ENCODE data around the gene USH2A.

GRCh38 chr1:215865060-215865459, 558.2 kb downstream of the USH2A start:
- TF ChIP-seq POLR2A (IDR thresholded peaks at IDR 0.05) (no peak), POLR2AphosphoS5 (IDR thresholded peaks at IDR 0.05) (no peak), EP300 (IDR thresholded peaks at IDR 0.05) (no peak)
- TF ChIP-seq, protein P1, sequence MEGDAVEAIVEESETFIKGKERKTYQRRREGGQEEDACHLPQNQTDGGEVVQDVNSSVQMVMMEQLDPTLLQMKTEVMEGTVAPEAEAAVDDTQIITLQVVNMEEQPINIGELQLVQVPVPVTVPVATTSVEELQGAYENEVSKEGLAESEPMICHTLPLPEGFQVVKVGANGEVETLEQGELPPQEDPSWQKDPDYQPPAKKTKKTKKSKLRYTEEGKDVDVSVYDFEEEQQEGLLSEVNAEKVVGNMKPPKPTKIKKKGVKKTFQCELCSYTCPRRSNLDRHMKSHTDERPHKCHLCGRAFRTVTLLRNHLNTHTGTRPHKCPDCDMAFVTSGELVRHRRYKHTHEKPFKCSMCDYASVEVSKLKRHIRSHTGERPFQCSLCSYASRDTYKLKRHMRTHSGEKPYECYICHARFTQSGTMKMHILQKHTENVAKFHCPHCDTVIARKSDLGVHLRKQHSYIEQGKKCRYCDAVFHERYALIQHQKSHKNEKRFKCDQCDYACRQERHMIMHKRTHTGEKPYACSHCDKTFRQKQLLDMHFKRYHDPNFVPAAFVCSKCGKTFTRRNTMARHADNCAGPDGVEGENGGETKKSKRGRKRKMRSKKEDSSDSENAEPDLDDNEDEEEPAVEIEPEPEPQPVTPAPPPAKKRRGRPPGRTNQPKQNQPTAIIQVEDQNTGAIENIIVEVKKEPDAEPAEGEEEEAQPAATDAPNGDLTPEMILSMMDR (IDR thresholded peaks at IDR 0.05) = no peak
